Coronary artery (tissue), 2 donors: ENCODE measurements around the gene MRPL37.
A peak's percentile ranks its signal among the peaks of the same experiment; 100 is the strongest.

Source experiments
- DNase-seq: peaks from one replicate; pipeline ENCODE4 v3.0.0-alpha.2; 2017; ENCODE audit warnings: low spot score
- H3K27ac ChIP-seq, 2 donors: fragments of 200-600 bp; sonication (generic); one replicate each; pipeline ENCODE4 v1.5.1; 2016 to 2019
- H3K4me3 ChIP-seq: fragments of 200-600 bp; sonication (generic); 2 replicates; pipeline ENCODE4 v1.5.1; 2016; ENCODE audit warnings: mild to moderate bottlenecking, moderate library complexity
- TF ChIP-seq, protein P1 (sequence below): fragments of 200-600 bp; sonication (generic); IDR thresholded peaks from one replicate; pipeline ENCODE4 v1.5.1; 2019; ENCODE audit warnings: antibody characterized with exemption

The MRPL37 gene

DNA sequence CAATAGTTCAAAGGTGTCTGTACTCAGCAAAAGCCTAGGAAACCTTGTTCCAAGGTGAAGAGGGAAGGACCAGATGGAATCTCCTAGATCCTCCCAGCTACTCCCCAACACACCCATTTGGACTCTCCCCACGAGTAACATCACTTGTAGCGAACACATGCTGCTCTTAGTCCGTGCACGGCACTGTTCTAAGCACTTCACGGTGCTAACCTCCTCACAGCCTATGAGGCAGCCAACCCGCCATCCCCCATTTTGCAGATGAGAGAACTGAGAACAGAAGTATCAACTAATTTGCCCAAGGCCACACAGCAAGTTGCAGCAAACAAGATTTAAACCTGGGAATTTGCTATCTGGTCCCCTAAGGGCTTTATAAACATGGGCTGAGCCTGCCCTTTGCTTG lies 24.3 kb downstream of the MRPL37 start:
- TF ChIP-seq, protein P1, sequence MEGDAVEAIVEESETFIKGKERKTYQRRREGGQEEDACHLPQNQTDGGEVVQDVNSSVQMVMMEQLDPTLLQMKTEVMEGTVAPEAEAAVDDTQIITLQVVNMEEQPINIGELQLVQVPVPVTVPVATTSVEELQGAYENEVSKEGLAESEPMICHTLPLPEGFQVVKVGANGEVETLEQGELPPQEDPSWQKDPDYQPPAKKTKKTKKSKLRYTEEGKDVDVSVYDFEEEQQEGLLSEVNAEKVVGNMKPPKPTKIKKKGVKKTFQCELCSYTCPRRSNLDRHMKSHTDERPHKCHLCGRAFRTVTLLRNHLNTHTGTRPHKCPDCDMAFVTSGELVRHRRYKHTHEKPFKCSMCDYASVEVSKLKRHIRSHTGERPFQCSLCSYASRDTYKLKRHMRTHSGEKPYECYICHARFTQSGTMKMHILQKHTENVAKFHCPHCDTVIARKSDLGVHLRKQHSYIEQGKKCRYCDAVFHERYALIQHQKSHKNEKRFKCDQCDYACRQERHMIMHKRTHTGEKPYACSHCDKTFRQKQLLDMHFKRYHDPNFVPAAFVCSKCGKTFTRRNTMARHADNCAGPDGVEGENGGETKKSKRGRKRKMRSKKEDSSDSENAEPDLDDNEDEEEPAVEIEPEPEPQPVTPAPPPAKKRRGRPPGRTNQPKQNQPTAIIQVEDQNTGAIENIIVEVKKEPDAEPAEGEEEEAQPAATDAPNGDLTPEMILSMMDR: no peak
- H3K27ac ChIP-seq: no peak overlapping the region
- no peak for DNase-seq
- H3K4me3 ChIP-seq: no peak overlapping the region

DNA sequence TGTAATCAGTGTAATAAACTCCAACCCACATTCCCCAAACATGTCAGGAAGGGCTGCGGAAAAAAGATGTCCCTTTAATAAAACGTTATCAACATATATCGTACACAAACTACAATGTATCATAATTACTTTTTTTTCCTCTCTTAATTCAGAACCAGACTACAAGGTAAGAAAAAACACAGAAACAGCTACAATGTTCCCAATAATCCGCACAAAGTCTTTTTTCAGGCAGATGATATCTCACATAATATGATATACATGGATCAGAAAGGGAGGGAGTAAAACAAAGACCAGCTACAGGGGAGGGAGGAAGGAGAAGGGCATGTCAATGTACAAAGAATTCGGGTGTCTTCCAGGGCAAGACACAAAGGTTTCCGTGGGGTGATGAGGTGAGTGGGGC lies 25.4 kb downstream of the MRPL37 start:
- Histone ChIP-seq H3K4me3 (no peak overlapping the region), H3K27ac (no peak overlapping the region)
- TF ChIP-seq, protein P1: no peak
- no peak for DNase-seq

DNA sequence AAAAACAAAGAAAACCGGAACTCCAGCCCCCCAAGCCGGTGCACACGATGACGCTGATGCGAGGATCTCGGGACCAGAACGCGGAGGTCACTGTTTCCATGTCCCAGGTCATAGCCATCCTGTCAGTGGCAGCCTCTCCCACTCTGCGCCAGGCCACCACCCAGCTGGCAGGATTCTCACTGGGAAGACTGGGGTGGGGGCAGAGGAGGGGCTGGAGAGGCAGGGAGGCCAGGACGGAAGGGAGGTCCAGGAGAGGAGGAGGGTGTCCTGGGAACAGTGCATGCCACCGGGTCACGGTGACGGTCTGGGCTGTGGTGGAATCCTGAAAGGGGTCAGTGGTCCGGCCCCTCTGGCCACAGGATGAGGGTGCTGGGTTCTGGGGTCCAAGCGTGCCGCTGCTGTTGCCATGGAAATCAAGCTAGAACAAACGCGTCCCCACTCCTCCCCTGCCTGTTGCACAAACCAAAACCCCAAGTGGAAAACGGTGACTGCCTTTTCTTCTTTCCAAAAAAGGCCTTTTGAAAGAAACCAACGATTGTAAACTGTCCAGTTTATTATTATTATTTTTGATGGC lies 26.1 kb downstream of the MRPL37 start:
- no peak for DNase-seq
- TF ChIP-seq, protein P1: no peak
- Histone ChIP-seq H3K4me3 (no peak overlapping the region), H3K27ac (no peak overlapping the region)

GRCh38 chr1:54227091-54227602 lies 27.2 kb downstream of the MRPL37 start:
- no peak for DNase-seq
- peak overlapping the region in 1 of 2 donors; percentile 62 for H3K27ac ChIP-seq

GRCh38 chr1:54227891-54228310 lies 27.9 kb downstream of the MRPL37 start:
- Histone ChIP-seq H3K4me3 (no peak overlapping the region), H3K27ac (peak overlapping the region; percentile 2 to 62)
- TF ChIP-seq, protein P1: no peak
- no peak for DNase-seq

More at GRCh38 chr1:54227091-54227602, 27.2 kb downstream of the MRPL37 start:
- TF ChIP-seq, protein P1: no peak
- no peak overlapping the region for H3K4me3 ChIP-seq

GRCh38 chr1:54228638-54229079 lies 28.7 kb downstream of the MRPL37 start:
- Histone ChIP-seq H3K4me3 (no peak overlapping the region), H3K27ac (no peak overlapping the region)
- TF ChIP-seq, protein P1: no peak
- DNase-seq: no peak

DNA sequence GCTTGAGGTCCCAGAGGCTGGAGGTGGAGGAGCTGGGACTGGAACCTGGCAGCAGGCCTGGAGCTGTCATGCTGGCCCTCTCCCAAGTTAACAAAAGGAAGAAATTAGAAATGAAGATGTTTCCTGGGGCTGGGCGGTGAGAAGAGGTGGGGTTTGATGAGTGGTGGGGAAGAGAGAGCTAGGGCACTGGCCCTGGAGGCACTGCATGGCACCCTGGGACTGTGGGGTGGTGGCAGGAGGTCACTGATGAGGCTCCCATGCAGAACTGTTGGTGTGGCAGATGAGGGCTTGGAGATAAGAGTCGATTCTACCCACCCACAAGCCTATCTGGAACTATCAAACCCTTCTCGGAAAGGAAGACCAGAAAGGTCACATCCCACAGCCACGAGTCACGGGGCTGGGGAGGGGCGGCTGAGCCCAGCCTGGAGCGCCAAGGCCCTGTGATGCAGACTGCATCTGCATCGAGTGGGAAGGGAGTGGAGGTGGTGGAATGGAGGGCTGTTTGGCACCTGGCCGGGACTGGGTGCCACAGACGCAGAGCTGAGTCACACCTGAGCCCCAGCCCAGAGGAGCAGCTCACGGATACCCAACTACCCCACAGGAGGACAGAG lies 29.4 kb downstream of the MRPL37 start:
- DNase-seq: no peak
- no peak overlapping the region for H3K27ac ChIP-seq
- TF ChIP-seq, protein P1: no peak
- H3K4me3 ChIP-seq: no peak overlapping the region
